Suprapubic skin (tissue), 4 donors: ENCODE measurements around the gene REPS2. TPM values are rescaled to one million over a fixed set of nuclear protein-coding genes. Genes with fewer than 3 reads are reported as not detected.

Source experiments
- DNase-seq, 2 donors: peaks; one replicate each; pipeline ENCODE4 v3.0.0-alpha.2; 2019; ENCODE audit warnings: low spot score in 2 of 2
- H3K27ac ChIP-seq: fragments of 200-600 bp; sonication (generic); one replicate; pipeline ENCODE4 v1.5.1; 2019
- H3K27me3 ChIP-seq: fragments of 200-600 bp; sonication (generic); one replicate; pipeline ENCODE4 v1.5.1; 2019
- H3K36me3 ChIP-seq: fragments of 200-600 bp; sonication (generic); one replicate; pipeline ENCODE4 v1.5.1; 2019
- H3K4me1 ChIP-seq: fragments of 200-600 bp; sonication (generic); one replicate; pipeline ENCODE4 v1.5.1; 2019
- H3K4me3 ChIP-seq: fragments of 200-600 bp; sonication (generic); one replicate; pipeline ENCODE4 v1.5.1; 2019; ENCODE audit warnings: mild to moderate bottlenecking
- H3K9me3 ChIP-seq: fragments of 200-600 bp; sonication (generic); one replicate; pipeline ENCODE4 v1.5.1; 2019
- CTCF ChIP-seq, 2 donors: fragments of 200-600 bp in 1 of 2; fragments of 450-650 bp in 1 of 2; sonication (generic) in 1 of 2; IDR thresholded peaks; one replicate each; pipeline ENCODE4 v1.5.1; 2016 to 2019; ENCODE audit warnings: antibody characterized with exemption in 2 of 2, mild to moderate bottlenecking in 1 of 2, moderate library complexity in 1 of 2
- EP300 ChIP-seq: sonication (generic); formaldehyde crosslinking; IDR thresholded peaks from one replicate; pipeline ENCODE4 v1.6.1; 2017; ENCODE audit warnings: antibody characterized with exemption
- POLR2A ChIP-seq, 2 donors: fragments of 450-650 bp; IDR thresholded peaks; one replicate each; pipeline ENCODE4 v1.6.1; 2017; ENCODE audit warnings: antibody characterized with exemption in 2 of 2, mild to moderate bottlenecking in 2 of 2, moderate library complexity in 2 of 2
- POLR2AphosphoS5 ChIP-seq, 3 donors: sonication (generic); formaldehyde crosslinking; IDR thresholded peaks; one replicate each; pipeline ENCODE4 v1.6.1; 2017; ENCODE audit warnings: antibody characterized with exemption in 3 of 3
- WGBS: methylation state at CpG from one replicate; pipeline ENCODE4 v1.1.5; 2018; 5-methylcytosine and 5-hydroxymethylcytosine counted together
- total RNA-seq, 4 donors: library from RNA; depleted of rRNA; stranded (reverse); fragments of >200 nt; gene quantifications; one replicate each; pipeline ENCODE4 v1.1.0, GENCODE V29; 2016

REPS2 gene
- total RNA-seq, 4 donors from 2014 or later, result 6.2 to 10.9 (median 8.6) TPM

- Histone ChIP-seq H3K36me3 (no peaks in the 10 kb centered on the region), H3K4me1 (peaks cover 5% of the 10 kb centered on the region), H3K9me3 (no peaks in the 10 kb centered on the region), H3K4me3 (no peak overlapping the region), H3K27me3 (no peaks in the 10 kb centered on the region), H3K27ac (no peak overlapping the region)
- WGBS, result 76% methylated on average over 7 of the region's 7 CpGs
- TF ChIP-seq POLR2A (IDR thresholded peaks at IDR 0.05) (no peak), EP300 (no peak), CTCF (IDR thresholded peaks at IDR 0.05) (no peak), POLR2AphosphoS5 (IDR thresholded peaks at IDR 0.05) (no peak)
- no peak for DNase-seq
Observed at GRCh38 chrX:17025621-17026302, 79.3 kb downstream of the REPS2 start.

DNA sequence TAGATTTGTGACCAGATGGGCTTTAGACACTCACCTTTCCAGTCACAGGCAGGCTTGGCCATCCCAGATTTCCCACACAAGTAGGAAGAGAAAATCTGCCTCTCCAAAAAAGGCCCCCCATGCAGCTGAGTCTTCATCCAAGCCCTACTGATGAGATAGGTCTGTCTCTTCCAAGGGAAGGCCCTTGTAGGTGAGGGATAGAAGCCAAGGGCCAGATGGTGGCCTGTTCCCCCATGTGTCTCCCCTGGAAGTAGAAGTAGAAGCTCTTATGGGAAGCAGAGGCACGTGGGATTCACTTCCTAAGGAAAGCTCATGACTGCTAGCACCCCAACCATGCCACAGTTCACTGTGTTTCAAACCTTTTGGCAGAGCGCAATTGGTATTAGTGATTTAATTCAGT, 81.5 kb downstream of the REPS2 start:
- Histone ChIP-seq H3K36me3 (no peaks in the 10 kb centered on the region), H3K27ac (no peak overlapping the region), H3K4me1 (no peaks in the 10 kb centered on the region), H3K4me3 (no peak overlapping the region), H3K27me3 (no peaks in the 10 kb centered on the region), H3K9me3 (no peaks in the 10 kb centered on the region)
- TF ChIP-seq POLR2A (IDR thresholded peaks at IDR 0.05) (no peak), POLR2AphosphoS5 (IDR thresholded peaks at IDR 0.05) (no peak), CTCF (IDR thresholded peaks at IDR 0.05) (no peak), EP300 (no peak)
- DNase-seq, result no peak
- WGBS, result 60% methylated on average over 2 of the region's 2 CpGs

DNA sequence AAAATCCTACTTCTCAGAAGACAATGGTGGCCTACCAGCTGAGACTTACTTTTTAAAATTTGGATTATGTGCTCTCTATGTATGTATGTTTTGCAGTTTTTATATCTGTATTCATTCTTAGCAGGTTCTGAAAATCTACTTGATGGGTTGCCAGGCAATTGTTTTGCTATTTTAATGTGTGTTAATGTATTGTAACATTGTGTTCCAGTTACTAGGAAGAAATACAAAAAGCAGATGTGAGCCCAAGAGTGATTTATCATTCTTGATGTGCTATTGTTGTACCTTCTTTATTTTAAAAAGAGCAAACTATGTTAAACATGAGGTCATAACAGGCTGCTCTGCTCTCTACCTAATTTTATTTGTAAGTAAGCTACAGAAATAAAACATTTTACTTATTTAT, 81.9 kb downstream of the REPS2 start:
- Histone ChIP-seq H3K4me3 (no peak overlapping the region), H3K27ac (no peak overlapping the region), H3K9me3 (no peaks in the 10 kb centered on the region), H3K27me3 (no peaks in the 10 kb centered on the region), H3K4me1 (no peaks in the 10 kb centered on the region), H3K36me3 (no peaks in the 10 kb centered on the region)
- no peak for TF ChIP-seq CTCF (IDR thresholded peaks at IDR 0.05)
- no peak for TF ChIP-seq POLR2A (IDR thresholded peaks at IDR 0.05)
- no peak for TF ChIP-seq EP300
- TF ChIP-seq POLR2AphosphoS5 (IDR thresholded peaks at IDR 0.05), result no peak
- no peak for DNase-seq

GRCh38 chrX:17030092-17030491, 83.6 kb downstream of the REPS2 start:
- no peak for DNase-seq
- Histone ChIP-seq H3K4me3 (no peak overlapping the region), H3K4me1 (no peaks in the 10 kb centered on the region), H3K27me3 (no peaks in the 10 kb centered on the region), H3K36me3 (no peaks in the 10 kb centered on the region), H3K9me3 (no peaks in the 10 kb centered on the region), H3K27ac (no peak overlapping the region)
- TF ChIP-seq POLR2AphosphoS5 (IDR thresholded peaks at IDR 0.05) (no peak), CTCF (IDR thresholded peaks at IDR 0.05) (no peak), EP300 (no peak), POLR2A (IDR thresholded peaks at IDR 0.05) (no peak)
- 58% methylated on average over 4 of the region's 4 CpGs for WGBS

- WGBS, result 39% methylated on average over 3 of the region's 3 CpGs
- no peaks in the 10 kb centered on the region for H3K36me3 ChIP-seq
- H3K9me3 ChIP-seq, result no peaks in the 10 kb centered on the region
- DNase-seq, result no peak
- no peaks in the 10 kb centered on the region for H3K4me1 ChIP-seq
- TF ChIP-seq CTCF (IDR thresholded peaks at IDR 0.05) (no peak), POLR2AphosphoS5 (IDR thresholded peaks at IDR 0.05) (no peak), POLR2A (IDR thresholded peaks at IDR 0.05) (no peak), EP300 (no peak)
- no peaks in the 10 kb centered on the region for H3K27me3 ChIP-seq
- no peak overlapping the region for H3K27ac ChIP-seq
- H3K4me3 ChIP-seq, result no peak overlapping the region
Observed at GRCh38 chrX:17030580-17031270, 84.3 kb downstream of the REPS2 start.
